CD4-positive, alpha-beta T cell (primary cell): ENCODE results near the gene GAB1. TPM values are rescaled to one million over a fixed set of nuclear protein-coding genes. Genes with fewer than 3 reads are reported as not detected.

ENCODE experiments used
- ATAC-seq: fragments of 200-7000 bp; cut with Tn5 transposase; one replicate; pipeline ENCODE4 v1.10.0; 2022; ENCODE audit warnings: mild to moderate bottlenecking; ENCODE audit not compliant: poor library complexity
- CTCF ChIA-PET: fragments of 350-600 bp; sonication (Branson Sonifier 250); formaldehyde crosslinking; loops from one replicate; lab custom pipeline; 2021; ENCODE audit warnings: antibody characterized with exemption, inconsistent platforms; lab: Charles Lee
- POLR2A ChIA-PET: fragments of 350-600 bp; sonication (Branson Sonifier 250); formaldehyde crosslinking; loops from one replicate; lab custom pipeline; 2021; ENCODE audit warnings: antibody characterized with exemption, inconsistent platforms; lab: Charles Lee
- DNase-seq, 14 experiments: peaks; one replicate each; pipeline ENCODE4 v3.0.0-alpha.2; 2013 to 2020; ENCODE audit warnings: mixed read lengths in 2 of 14
- H3K27ac ChIP-seq, 2 donors: one replicate each; pipeline versions ENCODE4 v1.5.1 to v1.7.0; 2013; ENCODE audit warnings: low read length in 2 of 2, low read depth in 1 of 2, mild to moderate bottlenecking in 1 of 2
- H3K27me3 ChIP-seq, 2 experiments: 1 replicate in 1 of 2; 2 replicates in 1 of 2; pipeline versions ENCODE4 v1.6.1 to v1.7.0; 2013; ENCODE audit warnings: low read length in 2 of 2, control low read depth in 1 of 2, mild to moderate bottlenecking in 1 of 2, moderate library complexity in 1 of 2; ENCODE audit not compliant: insufficient read depth in 2 of 2, control insufficient read depth in 1 of 2
- H3K36me3 ChIP-seq: one replicate; pipeline ENCODE4 v1.6.1; 2013; ENCODE audit warnings: low read length, control low read depth; ENCODE audit not compliant: insufficient read depth
- H3K4me1 ChIP-seq: one replicate; pipeline ENCODE4 v1.6.1; 2013; ENCODE audit warnings: low read length, control low read depth; ENCODE audit not compliant: insufficient read depth
- H3K4me3 ChIP-seq: one replicate; pipeline ENCODE4 v1.5.1; 2013; ENCODE audit warnings: mild to moderate bottlenecking, low read length, moderate library complexity
- H3K9me3 ChIP-seq, 2 experiments: 1 replicate in 1 of 2; 2 replicates in 1 of 2; pipeline versions ENCODE4 v1.6.1 to v1.7.0; 2013; ENCODE audit warnings: low read length in 2 of 2, mild to moderate bottlenecking in 2 of 2, control low read depth in 1 of 2, moderate library complexity in 1 of 2; ENCODE audit not compliant: control insufficient read depth in 1 of 2, insufficient read depth in 1 of 2
- H3K27ac Mint-ChIP-seq: one replicate; pipeline ENCODE4 v1.8.0; 2020; ENCODE audit warnings: mixed read lengths
- H3K27me3 Mint-ChIP-seq: one replicate; pipeline ENCODE4 v1.8.0; 2021; ENCODE audit warnings: mixed read lengths
- H3K36me3 Mint-ChIP-seq: one replicate; pipeline ENCODE4 v1.8.0; 2021; ENCODE audit warnings: low read depth, mixed read lengths
- H3K4me1 Mint-ChIP-seq: one replicate; pipeline ENCODE4 v1.8.0; 2021; ENCODE audit warnings: low read depth, mixed read lengths
- H3K4me3 Mint-ChIP-seq: one replicate; pipeline ENCODE4 v1.8.0; 2020; ENCODE audit warnings: mild to moderate bottlenecking, mixed read lengths
- H3K9me3 Mint-ChIP-seq: one replicate; pipeline ENCODE4 v1.8.0; 2020; ENCODE audit warnings: mixed read lengths
- CTCF ChIP-seq: fragments of 200-600 bp; IDR thresholded peaks from one replicate; pipeline ENCODE4 v1.8.0; 2022; ENCODE audit warnings: antibody characterized with exemption, mild to moderate bottlenecking
- intact Hi-C, 2 experiments: fragments of 100-400 bp; cut with DNase I in 1 of 2; cut with micrococcal nuclease in 1 of 2; formaldehyde crosslinking; loops; one replicate each; pipeline versions ENCODE4 v1.15.1 to v1.9.0; 2023 to 2025; cut with DNase I, micrococcal nuclease
- total RNA-seq, 174 experiments: library from RNA in 2 of 174; stranded (reverse) in 2 of 174; gene quantifications; one replicate each; pipeline ENCODE4 v1.2.3 and lab custom pipeline; 2021 to 2026

Gene GAB1
- total RNA-seq, 2 experiments from 2014 or later = 0.27 to 0.64 TPM

DNA sequence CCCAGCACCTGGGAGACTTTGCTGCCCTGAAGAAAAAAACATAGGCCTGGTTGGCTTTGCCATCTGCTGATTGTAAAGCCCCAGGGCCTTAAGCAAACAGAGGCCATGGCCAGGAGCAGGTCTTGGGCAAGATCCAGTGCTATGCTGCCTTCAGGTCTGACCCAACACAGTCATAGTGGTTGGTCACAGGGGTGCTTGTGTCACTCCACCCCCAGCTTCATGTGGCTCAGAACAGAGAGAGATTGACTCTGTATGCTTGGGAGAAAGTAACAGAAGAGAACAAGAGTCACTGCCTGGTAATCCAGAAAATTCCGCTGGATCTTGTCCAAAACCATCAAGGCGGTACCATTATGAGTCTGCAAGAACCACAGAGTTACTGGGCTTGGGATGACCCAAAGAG is 152.4 kb downstream of the GAB1 start:
- H3K4me3 Mint-ChIP-seq = no peak overlapping the region
- no peaks in the 10 kb centered on the region for H3K36me3 Mint-ChIP-seq
- DNase-seq (no peak), ATAC-seq (no peak)
- CTCF ChIA-PET = no interaction called here
- H3K27ac ChIP-seq = no peak overlapping the region
- POLR2A ChIA-PET = no interaction called here
- no peak overlapping the region for H3K4me3 ChIP-seq
- H3K4me1 Mint-ChIP-seq = no peaks in the 10 kb centered on the region
- H3K27me3 Mint-ChIP-seq = peaks cover 13% of the 10 kb centered on the region
- TF ChIP-seq CTCF = no peak
- no peaks in the 10 kb centered on the region for H3K9me3 ChIP-seq
- H3K4me1 ChIP-seq = no peaks in the 10 kb centered on the region
- intact Hi-C loops = no loop called here
- H3K27ac Mint-ChIP-seq = no peak overlapping the region
- H3K27me3 ChIP-seq = no peaks in the 10 kb centered on the region
- no peaks in the 10 kb centered on the region for H3K36me3 ChIP-seq
- H3K9me3 Mint-ChIP-seq = no peaks in the 10 kb centered on the region

DNA sequence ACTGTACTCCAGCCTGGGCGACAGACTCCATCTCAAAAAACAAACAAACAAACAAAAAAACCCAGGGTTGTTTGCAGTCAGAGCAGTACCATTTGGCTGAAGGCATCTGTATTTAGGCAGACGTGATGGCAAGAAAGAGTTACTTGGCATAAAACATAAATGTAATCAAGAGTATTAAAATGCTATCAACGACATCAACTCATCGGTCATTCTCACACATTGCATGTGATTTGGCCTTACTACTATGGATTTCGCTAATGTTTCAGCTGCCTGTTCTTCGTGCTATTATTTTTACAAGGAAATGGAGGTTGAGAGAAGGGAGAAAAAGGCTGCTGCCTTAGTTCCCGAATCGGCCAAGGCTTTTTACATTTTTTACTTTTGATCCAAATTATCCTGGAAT is 161.3 kb downstream of the GAB1 start:
- Mint-ChIP-seq H3K9me3 (no peaks in the 10 kb centered on the region), H3K4me1 (no peaks in the 10 kb centered on the region), H3K27me3 (no peaks in the 10 kb centered on the region), H3K36me3 (no peaks in the 10 kb centered on the region), H3K4me3 (no peak overlapping the region), H3K27ac (no peak overlapping the region)
- H3K27me3 ChIP-seq = no peaks in the 10 kb centered on the region
- TF ChIP-seq CTCF = no peak
- H3K36me3 ChIP-seq = no peaks in the 10 kb centered on the region
- H3K4me3 ChIP-seq = no peak overlapping the region
- no peaks in the 10 kb centered on the region for H3K4me1 ChIP-seq
- intact Hi-C loops = no loop called here
- ChIA-PET CTCF (no interaction called here), POLR2A (no interaction called here)
- no peak overlapping the region for H3K27ac ChIP-seq
- ATAC-seq = no peak
- no peaks in the 10 kb centered on the region for H3K9me3 ChIP-seq
- no peak for DNase-seq

GRCh38 chr4:143502231-143502630 is 165.6 kb downstream of the GAB1 start:
- H3K27me3 Mint-ChIP-seq = no peaks in the 10 kb centered on the region
- Histone ChIP-seq H3K27me3 (no peaks in the 10 kb centered on the region), H3K27ac (no peak overlapping the region), H3K36me3 (no peaks in the 10 kb centered on the region), H3K4me3 (no peak overlapping the region), H3K9me3 (no peaks in the 10 kb centered on the region), H3K4me1 (no peaks in the 10 kb centered on the region)
- no peak for DNase-seq
- H3K9me3 Mint-ChIP-seq = no peaks in the 10 kb centered on the region
- intact Hi-C loops = no loop called here
- TF ChIP-seq CTCF = no peak
- no peaks in the 10 kb centered on the region for H3K4me1 Mint-ChIP-seq
- no peaks in the 10 kb centered on the region for H3K36me3 Mint-ChIP-seq
- CTCF ChIA-PET = no interaction called here
- H3K27ac Mint-ChIP-seq = no peak overlapping the region
- no peak for ATAC-seq
- POLR2A ChIA-PET = interaction anchor here (1.0 kb wide), 1 partner anchor 9 kb away, joined by 4 read pairs; no protein-coding TSS in a partner anchor
- no peak overlapping the region for H3K4me3 Mint-ChIP-seq
